GM12873 (cell line): Measurements from ENCODE around the gene ZNF469.

ENCODE experiments used
- CTCF ChIP-seq: IDR thresholded peaks from 2 replicates; pipeline ENCODE4 v1.5.1; 2012; ENCODE audit warnings: low read depth, mild to moderate bottlenecking, moderate library complexity, low read length, control low read depth; ENCODE audit not compliant: insufficient read depth; ENCODE audit errors: missing control alignments

Gene ZNF469

GRCh38 chr16:88366704-88367047 is 16.1 kb upstream of the ZNF469 start:
- TF ChIP-seq CTCF = no peak

GRCh38 chr16:88367560-88367959 is 15.2 kb upstream of the ZNF469 start:
- no peak for TF ChIP-seq CTCF

- TF ChIP-seq CTCF = no peak
These were observed 14.7 kb upstream of the ZNF469 start for GRCh38 chr16:88368036-88368435.

- no peak for TF ChIP-seq CTCF
These were observed 13.8 kb upstream of the ZNF469 start for GRCh38 chr16:88368994-88369393.

- no peak for TF ChIP-seq CTCF
These were observed 13.2 kb upstream of the ZNF469 start for GRCh38 chr16:88369447-88370008.

GRCh38 chr16:88370365-88370764 is 12.4 kb upstream of the ZNF469 start:
- no peak for TF ChIP-seq CTCF

- TF ChIP-seq CTCF = no peak
These were observed 10.2 kb upstream of the ZNF469 start for GRCh38 chr16:88372522-88372921.

- no peak for TF ChIP-seq CTCF
These were observed 9.5 kb upstream of the ZNF469 start for GRCh38 chr16:88373211-88373610.
